IMR-90 (cell line): ENCODE data around the gene FSIP1. TPM values are rescaled to one million over a fixed set of nuclear protein-coding genes. Genes with fewer than 3 reads are reported as not detected.

Source experiments
- ATAC-seq: fragments of 200-7000 bp; cut with Tn5 transposase; 2 replicates; pipeline ENCODE4 v1.9.1; 2020; ENCODE audit warnings: low read depth, mild to moderate bottlenecking, moderate library complexity
- BruUV-seq: library from RNA; stranded (reverse); fragments of 400-500 nt; replicated peaks from 2 replicates; lab custom pipeline; 2021; lab: Mats Ljungman, UMichigan
- CTCF ChIA-PET: fragments of 300-600 bp; formaldehyde crosslinking; extraction: SDS; loops from one replicate; lab custom pipeline; 2021; ENCODE audit warnings: antibody characterized with exemption; lab: Yijun Ruan, JAX
- POLR2A ChIA-PET: fragments of 300-600 bp; sonication (Branson Sonifier 250); formaldehyde crosslinking; loops from one replicate; lab custom pipeline; 2022; ENCODE audit warnings: antibody characterized with exemption; ENCODE audit not compliant: unreplicated experiment; lab: Charles Lee
- DNase-seq: peaks from one replicate; pipeline ENCODE4 v3.0.0; 2013
- H2AFZ ChIP-seq: replicated peaks from 2 replicates; pipeline ENCODE3; 2013; ENCODE audit warnings: low read length, mild to moderate bottlenecking; ENCODE audit not compliant: poor library complexity
- H2AK5ac ChIP-seq: 2 replicates; pipeline ENCODE4 v1.6.1; 2013; ENCODE audit warnings: low read depth, low read length, inconsistent platforms
- H2AK9ac ChIP-seq: replicated peaks from 2 replicates; pipeline ENCODE3; 2013; ENCODE audit warnings: mild to moderate bottlenecking, low read depth, low read length, moderate library complexity; ENCODE audit not compliant: poor library complexity
- H2BK120ac ChIP-seq: 2 replicates; pipeline ENCODE4 v1.6.1; 2013; ENCODE audit warnings: low read depth, low read length, inconsistent platforms
- H2BK15ac ChIP-seq: 3 replicates; pipeline ENCODE4 v1.6.1; 2013; ENCODE audit warnings: low read depth, low read length, inconsistent platforms
- H2BK20ac ChIP-seq: 2 replicates; pipeline ENCODE4 v1.6.1; 2013; ENCODE audit warnings: low read depth, mild to moderate bottlenecking, inconsistent platforms, low read length, moderate library complexity
- H2BK5ac ChIP-seq: 2 replicates; pipeline ENCODE4 v1.6.1; 2013; ENCODE audit warnings: mild to moderate bottlenecking, low read depth, low read length, inconsistent platforms; ENCODE audit not compliant: poor library complexity, severe bottlenecking
- H3K14ac ChIP-seq: replicated peaks from 2 replicates; pipeline ENCODE4 v1.6.1; 2013; ENCODE audit warnings: low read depth, low read length, inconsistent platforms
- H3K18ac ChIP-seq: 2 replicates; pipeline ENCODE4 v1.6.1; 2013; ENCODE audit warnings: low read depth, low read length, control low read depth
- H3K23ac ChIP-seq: 2 replicates; pipeline ENCODE4 v1.6.1; 2013; ENCODE audit warnings: low read depth, low read length, inconsistent platforms
- H3K27ac ChIP-seq: 2 replicates; pipeline ENCODE4 v1.5.1; 2013; ENCODE audit warnings: mild to moderate bottlenecking, control low read depth, low read length; ENCODE audit not compliant: insufficient read depth
- H3K27me3 ChIP-seq: 2 replicates; pipeline ENCODE4 v1.6.1; 2013; ENCODE audit warnings: low read length; ENCODE audit not compliant: control insufficient read depth, insufficient read depth
- H3K36me3 ChIP-seq: 2 replicates; pipeline ENCODE4 v1.6.1; 2013; ENCODE audit warnings: low read length, mixed read lengths; ENCODE audit not compliant: control insufficient read depth, insufficient read depth
- H3K4ac ChIP-seq: 2 replicates; pipeline ENCODE4 v1.6.1; 2013; ENCODE audit warnings: low read depth, low read length, inconsistent platforms
- H3K4me1 ChIP-seq: 2 replicates; pipeline ENCODE4 v1.6.1; 2013; ENCODE audit warnings: low read length, mixed read lengths; ENCODE audit not compliant: control insufficient read depth, insufficient read depth
- H3K4me2 ChIP-seq: 2 replicates; pipeline ENCODE4 v1.6.1; 2013; ENCODE audit warnings: low read depth, mild to moderate bottlenecking, control low read depth, low read length, moderate library complexity
- H3K4me3 ChIP-seq: 2 replicates; pipeline ENCODE4 v1.5.1; 2013; ENCODE audit warnings: low read depth, mild to moderate bottlenecking, control low read depth, low read length, moderate library complexity; ENCODE audit not compliant: insufficient read depth
- H3K56ac ChIP-seq: 2 replicates; pipeline ENCODE4 v1.6.1; 2013; ENCODE audit warnings: low read length, inconsistent platforms; ENCODE audit not compliant: insufficient read depth; ENCODE audit errors: extremely low read depth
- H3K79me1 ChIP-seq, 2 experiments: 2 replicates each; pipeline ENCODE4 v1.6.1; 2013; ENCODE audit warnings: low read length in 2 of 2, inconsistent platforms in 1 of 2, low read depth in 1 of 2
- H3K9ac ChIP-seq: 2 replicates; pipeline ENCODE4 v1.6.1; 2013; ENCODE audit warnings: low read depth, low read length, control low read depth
- H3K9me1 ChIP-seq: 2 replicates; pipeline ENCODE4 v1.6.1; 2013; ENCODE audit warnings: low read length, inconsistent platforms; ENCODE audit not compliant: insufficient read depth
- H3K9me3 ChIP-seq: 2 replicates; pipeline ENCODE4 v1.6.1; 2013; ENCODE audit warnings: low read length; ENCODE audit not compliant: control insufficient read depth, insufficient read depth
- H4K20me1 ChIP-seq: 2 replicates; pipeline ENCODE4 v1.6.1; 2013; ENCODE audit warnings: low read length, inconsistent platforms; ENCODE audit not compliant: insufficient read depth
- H4K5ac ChIP-seq: 2 replicates; pipeline ENCODE4 v1.6.1; 2013; ENCODE audit warnings: mild to moderate bottlenecking, low read depth, low read length, control low read depth
- H4K8ac ChIP-seq, 2 experiments: 2 replicates each; pipeline ENCODE4 v1.6.1; 2013; ENCODE audit warnings: low read depth in 2 of 2, low read length in 2 of 2, control low read depth in 1 of 2, inconsistent platforms in 1 of 2
- H4K91ac ChIP-seq: 2 replicates; pipeline ENCODE4 v1.6.1; 2013; ENCODE audit warnings: low read depth, low read length, inconsistent platforms; ENCODE audit not compliant: insufficient read depth
- CHD1 ChIP-seq: IDR thresholded peaks from 2 replicates; pipeline ENCODE4 v1.6.1; 2012; ENCODE audit warnings: low read depth, low read length, improper control_type of control experiment
- CTCF ChIP-seq: conservative IDR thresholded peaks from 2 replicates; pipeline ENCODE4 v1.5.1; 2012; ENCODE audit warnings: mild to moderate bottlenecking, low read depth, low read length, improper control_type of control experiment
- FOS ChIP-seq: fragments of 150-350 bp; IDR thresholded peaks from 2 replicates; pipeline ENCODE4 v1.6.1; 2016; ENCODE audit warnings: low read depth, low read length
- MAFK ChIP-seq: IDR thresholded peaks from 2 replicates; pipeline ENCODE4 v1.6.1; 2012; ENCODE audit warnings: low read depth, low read length, improper control_type of control experiment
- RAD21 ChIP-seq: IDR thresholded peaks from 2 replicates; pipeline ENCODE4 v1.6.1; 2012; ENCODE audit warnings: low read length, improper control_type of control experiment
- RCOR1 ChIP-seq: IDR thresholded peaks from 2 replicates; pipeline ENCODE4 v1.6.1; 2012; ENCODE audit warnings: mild to moderate bottlenecking, low read length, improper control_type of control experiment; ENCODE audit not compliant: insufficient replicate concordance
- RFX5 ChIP-seq: IDR thresholded peaks from 2 replicates; pipeline ENCODE4 v1.8.0; 2012; ENCODE audit warnings: low read depth, mild to moderate bottlenecking, low read length, moderate library complexity
- SMC3 ChIP-seq: fragments of 150-350 bp; IDR thresholded peaks from 2 replicates; pipeline ENCODE4 v1.6.1; 2016; ENCODE audit warnings: low read depth, mild to moderate bottlenecking, antibody characterized with exemption, low read length, moderate library complexity
- WGBS, 2 experiments: methylation state at CpG; one replicate each; pipeline versions ENCODE4 v1.1.5 to v1.1.7; 2013; ENCODE audit warnings: missing lambda C conversion rate in 2 of 2; ENCODE audit not compliant: insufficient read length in 1 of 2; ENCODE audit errors: extremely low coverage in 2 of 2; 5-methylcytosine and 5-hydroxymethylcytosine counted together
- dilution Hi-C: fragments of 300-500 bp; cut with HindIII; formaldehyde crosslinking; loops from one replicate; pipeline ENCODE4 v1.14.3; 2018; ENCODE audit warnings: low sequenced_read_pairs; ENCODE audit not compliant: unreplicated experiment
- in situ Hi-C: fragments of 300-500 bp; cut with MboI; formaldehyde crosslinking; loops from 3 replicates; pipeline ENCODE4 v1.14.3; 2019; ENCODE audit warnings: low sequenced_read_pairs, inconsistent platforms, mixed read lengths
- intact Hi-C: fragments of 100-400 bp; cut with micrococcal nuclease; formaldehyde crosslinking; loops from 2 replicates; pipeline ENCODE4 v1.10.0; 2022
- polyA plus RNA-seq, 3 experiments: library from polyadenylated mRNA; depleted of rRNA; stranded (reverse); fragments of >200 nt; gene quantifications; 2 replicates each; pipeline ENCODE4 v1.2.3, GENCODE V29; 2012; ENCODE audit warnings: low replicate concordance in 1 of 3
- total RNA-seq: library from RNA; depleted of rRNA; stranded (reverse); fragments of >200 nt; gene quantifications from 2 replicates; pipeline ENCODE4 v1.2.3, GENCODE V29; 2012

The FSIP1 gene
- total and polyA plus RNA-seq, 2 of the 4 experiments (the other 2 are of a cell fraction), result 0.10 to 0.18 TPM

GRCh38 chr15:39736412-39737195 is 46.0 kb downstream of the FSIP1 start:
- Histone ChIP-seq H2BK5ac (no peak overlapping the region), H3K27me3 (no peaks in the 10 kb centered on the region), H3K4me3 (no peak overlapping the region), H3K4me2 (no peak overlapping the region), H3K9me1 (peaks cover 2% of the 10 kb centered on the region; the same call in 1 of the 2 replicates), H3K14ac (no peak overlapping the region), H2AFZ (no peak overlapping the region), H3K9me3 (no peaks in the 10 kb centered on the region), H3K23ac (no peak overlapping the region), H3K4ac (no peak overlapping the region), H3K27ac (no peak overlapping the region), H2AK9ac (no peak overlapping the region), H4K91ac (no peak overlapping the region), H2BK15ac (no peak overlapping the region), H3K4me1 (peaks cover 5% of the 10 kb centered on the region), H2AK5ac (peak overlapping the region; percentile 57; the same call in 1 of the 2 replicates), H3K18ac (no peak overlapping the region; the same call in 1 of the 2 replicates), H2BK120ac (no peak overlapping the region), H3K9ac (no peak overlapping the region), H3K79me1 (no peaks in the 10 kb centered on the region), H4K5ac (no peak overlapping the region), H4K20me1 (no peaks in the 10 kb centered on the region), H2BK20ac (no peak overlapping the region), H3K36me3 (no peaks in the 10 kb centered on the region), H3K56ac (no peak overlapping the region), H4K8ac (no peak overlapping the region)
- no peak for DNase-seq
- in situ Hi-C loops, result no loop called here
- ATAC-seq, result no peak
- no TSS peak for BruUV-seq
- POLR2A ChIA-PET, result no interaction called here
- intact Hi-C loops, result no loop called here
- TF ChIP-seq RAD21 (no peak), MAFK (no peak), FOS (no peak), RFX5 (no peak), SMC3 (no peak), CTCF (no peak), RCOR1 (no peak), CHD1 (no peak)
- dilution Hi-C loops, result no loop called here
- CTCF ChIA-PET, result interaction anchor here (0.7 kb wide), 1 partner anchor 1030 kb away, joined by 3 read pairs; no protein-coding TSS in a partner anchor
- WGBS, 2 experiments, result 72% methylated on average over 2 of the region's 6 CpGs; no CpG with 5 or more reads in 1 of the 2 experiments
